GM23338 (cell line): Measurements from ENCODE around the gene CTAGE8. TPM values are rescaled to one million over a fixed set of nuclear protein-coding genes. Genes with fewer than 3 reads are reported as not detected.
"Not testable (repeated sequence)": the region's sequence is repeated elsewhere in the genome, so short reads cannot be mapped to it uniquely, and the experiment has no call there.

Experiments used
- ATAC-seq: fragments of 200-7000 bp; cut with Tn5 transposase; 3 replicates; pipeline ENCODE4 v1.9.1; 2020
- DNase-seq: peaks from one replicate; pipeline ENCODE4 v3.0.0-alpha.2; 2015; ENCODE audit warnings: low spot score
- H2AFZ ChIP-seq: fragments of 200-600 bp; sonication (generic); 2 replicates; pipeline ENCODE4 v1.8.0; 2016; ENCODE audit warnings: antibody characterized with exemption, mild to moderate bottlenecking, moderate library complexity
- H3F3A ChIP-seq: fragments of 200-600 bp; sonication (generic); replicated peaks from 2 replicates; pipeline ENCODE4 v1.8.0; 2017; ENCODE audit warnings: antibody characterized with exemption, mixed run types, low read depth
- H3K27ac ChIP-seq: fragments of 200-600 bp; sonication (generic); 2 replicates; pipeline ENCODE4 v1.6.1; 2016; ENCODE audit warnings: low read depth
- H3K27me3 ChIP-seq: fragments of 200-600 bp; sonication (generic); 2 replicates; pipeline ENCODE4 v1.8.0; 2016; ENCODE audit warnings: mild to moderate bottlenecking, mixed run types, moderate library complexity; ENCODE audit not compliant: insufficient read depth
- H3K36me3 ChIP-seq: fragments of 200-600 bp; sonication (generic); 2 replicates; pipeline ENCODE4 v1.8.0; 2016; ENCODE audit warnings: mild to moderate bottlenecking; ENCODE audit not compliant: insufficient read depth
- H3K4me1 ChIP-seq: fragments of 200-600 bp; sonication (generic); 2 replicates; pipeline ENCODE4 v1.8.0; 2016; ENCODE audit warnings: mild to moderate bottlenecking, moderate library complexity; ENCODE audit not compliant: insufficient read depth
- H3K4me2 ChIP-seq: fragments of 200-600 bp; sonication (generic); 2 replicates; pipeline ENCODE4 v1.7.1; 2017; ENCODE audit warnings: mixed run types
- H3K4me3 ChIP-seq: fragments of 200-600 bp; sonication (generic); 2 replicates; pipeline ENCODE4 v1.6.1; 2016; ENCODE audit warnings: mixed run types
- H3K79me2 ChIP-seq: fragments of 200-600 bp; sonication (generic); replicated peaks from 2 replicates; pipeline ENCODE4 v1.8.0; 2017; ENCODE audit warnings: mild to moderate bottlenecking; ENCODE audit not compliant: insufficient read depth
- H3K9me2 ChIP-seq: fragments of 200-600 bp; sonication (generic); 2 replicates; pipeline ENCODE4 v1.8.0; 2017; ENCODE audit not compliant: insufficient read depth
- H4K20me1 ChIP-seq: fragments of 200-600 bp; sonication (generic); replicated peaks from 2 replicates; pipeline ENCODE4 v1.8.0; 2017; ENCODE audit warnings: mild to moderate bottlenecking; ENCODE audit not compliant: insufficient read depth
- H3K27ac Mint-ChIP-seq: 2 replicates; pipeline ENCODE4 v1.8.0; 2020; ENCODE audit warnings: inconsistent platforms, mild to moderate bottlenecking, moderate library complexity, mixed read lengths
- H3K27me3 Mint-ChIP-seq: 3 replicates; pipeline ENCODE4 v1.8.0; 2022; ENCODE audit warnings: low read depth, mild to moderate bottlenecking, moderate library complexity, mixed read lengths, inconsistent platforms; ENCODE audit not compliant: insufficient read depth, poor library complexity
- H3K36me3 Mint-ChIP-seq: 3 replicates; pipeline ENCODE4 v1.8.0; 2021; ENCODE audit warnings: low read depth, mild to moderate bottlenecking, inconsistent platforms, moderate library complexity, mixed read lengths
- H3K4me1 Mint-ChIP-seq: 3 replicates; pipeline ENCODE4 v1.8.0; 2020; ENCODE audit warnings: mild to moderate bottlenecking, inconsistent platforms, mixed read lengths
- H3K4me3 Mint-ChIP-seq: 3 replicates; pipeline ENCODE4 v1.8.0; 2021; ENCODE audit warnings: moderate library complexity, mild to moderate bottlenecking, inconsistent platforms, mixed read lengths
- H3K9me3 Mint-ChIP-seq: 3 replicates; pipeline ENCODE4 v1.8.0; 2020; ENCODE audit warnings: moderate library complexity, mild to moderate bottlenecking, inconsistent platforms, mixed read lengths
- polyA plus RNA-seq: library from polyadenylated mRNA; unstranded; fragments of >200 nt; fragmentation: Nextera tagmentation; extraction: Ambion mirVana; gene quantifications from 2 replicates; pipeline ENCODE4 v1.2.1, GENCODE V29; 2016
- total RNA-seq: library from RNA; depleted of rRNA; stranded (reverse); fragments of >200 nt; shearing (Covaris generic); gene quantifications from 2 replicates; pipeline ENCODE4 v1.2.3, GENCODE V29; 2014

The CTAGE8 gene
- total and polyA plus RNA-seq, 2 experiments from 2014 or later: 0.52 to 3.1 TPM

DNA sequence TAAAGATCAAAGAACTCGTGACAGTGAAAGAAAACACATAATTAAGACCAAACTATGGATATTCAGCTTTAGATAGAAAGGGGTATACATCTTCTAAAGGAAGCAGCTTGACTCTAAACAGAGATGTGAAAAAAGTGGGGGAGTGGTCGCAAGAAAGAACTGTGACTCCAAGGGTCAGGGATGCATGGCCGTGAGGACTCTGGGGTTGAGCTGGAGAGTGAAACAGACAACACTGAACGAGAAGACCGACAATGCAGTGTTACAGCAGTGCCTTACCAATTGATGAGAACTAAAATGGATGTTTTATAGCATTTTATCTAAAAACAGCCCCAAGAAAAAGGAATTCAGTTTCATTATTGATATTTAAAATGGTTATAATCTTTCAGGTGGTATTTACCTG is 34.5 kb upstream of the CTAGE8 start:
- H3K4me3 ChIP-seq, H4K20me1 ChIP-seq, H3K4me3 Mint-ChIP-seq, H3F3A ChIP-seq, H3K36me3 Mint-ChIP-seq, H3K27ac Mint-ChIP-seq, H2AFZ ChIP-seq, H3K4me1 ChIP-seq, H3K9me3 Mint-ChIP-seq, H3K36me3 ChIP-seq, H3K27me3 ChIP-seq, H3K27ac ChIP-seq, DNase-seq, H3K9me2 ChIP-seq, H3K4me2 ChIP-seq, H3K4me1 Mint-ChIP-seq, H3K79me2 ChIP-seq, H3K27me3 Mint-ChIP-seq: not testable (repeated sequence)
- peak; percentile 69 for ATAC-seq

DNA sequence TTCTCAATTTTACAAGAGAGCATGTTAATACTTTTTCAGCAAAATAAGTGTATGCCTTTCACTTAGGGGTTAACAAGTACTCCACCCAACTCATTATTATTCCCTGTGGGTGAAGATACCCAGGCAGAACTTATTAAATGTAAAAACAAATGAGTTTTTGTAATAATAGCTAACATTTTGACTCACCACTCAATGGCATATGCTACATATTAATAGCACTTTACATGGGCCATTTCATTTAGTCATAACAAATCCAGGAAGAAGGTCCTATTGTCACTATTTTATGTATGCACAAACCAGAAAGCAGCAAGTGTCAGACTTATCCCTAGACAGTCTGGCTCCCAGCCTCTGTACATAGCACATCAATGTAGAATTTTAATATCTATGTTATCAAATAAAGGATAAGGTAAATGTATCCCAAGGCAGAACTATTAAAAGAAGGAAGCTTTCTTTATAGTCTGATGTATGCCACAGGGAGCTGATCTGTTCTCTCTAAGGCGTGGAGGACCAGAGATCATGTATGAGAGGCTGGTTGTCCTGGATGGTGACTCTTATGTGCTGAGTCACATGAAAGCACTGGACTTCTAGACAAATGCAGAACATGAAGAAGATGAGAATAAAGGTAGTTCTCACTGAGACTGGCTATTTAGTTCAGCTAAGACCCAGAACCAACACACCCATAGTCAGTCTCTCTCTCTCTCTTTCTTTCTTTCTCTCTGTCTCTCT is 33.7 kb upstream of the CTAGE8 start:
- DNase-seq, H3K9me2 ChIP-seq, H4K20me1 ChIP-seq, H3K79me2 ChIP-seq, H3K27me3 Mint-ChIP-seq, H3K27me3 ChIP-seq, H3K4me2 ChIP-seq, H3F3A ChIP-seq, ATAC-seq, H3K36me3 Mint-ChIP-seq, H3K4me1 ChIP-seq, H3K27ac ChIP-seq, H3K36me3 ChIP-seq, H3K27ac Mint-ChIP-seq, H2AFZ ChIP-seq, H3K4me3 Mint-ChIP-seq, H3K4me1 Mint-ChIP-seq, H3K4me3 ChIP-seq, H3K9me3 Mint-ChIP-seq: not testable (repeated sequence)

DNA sequence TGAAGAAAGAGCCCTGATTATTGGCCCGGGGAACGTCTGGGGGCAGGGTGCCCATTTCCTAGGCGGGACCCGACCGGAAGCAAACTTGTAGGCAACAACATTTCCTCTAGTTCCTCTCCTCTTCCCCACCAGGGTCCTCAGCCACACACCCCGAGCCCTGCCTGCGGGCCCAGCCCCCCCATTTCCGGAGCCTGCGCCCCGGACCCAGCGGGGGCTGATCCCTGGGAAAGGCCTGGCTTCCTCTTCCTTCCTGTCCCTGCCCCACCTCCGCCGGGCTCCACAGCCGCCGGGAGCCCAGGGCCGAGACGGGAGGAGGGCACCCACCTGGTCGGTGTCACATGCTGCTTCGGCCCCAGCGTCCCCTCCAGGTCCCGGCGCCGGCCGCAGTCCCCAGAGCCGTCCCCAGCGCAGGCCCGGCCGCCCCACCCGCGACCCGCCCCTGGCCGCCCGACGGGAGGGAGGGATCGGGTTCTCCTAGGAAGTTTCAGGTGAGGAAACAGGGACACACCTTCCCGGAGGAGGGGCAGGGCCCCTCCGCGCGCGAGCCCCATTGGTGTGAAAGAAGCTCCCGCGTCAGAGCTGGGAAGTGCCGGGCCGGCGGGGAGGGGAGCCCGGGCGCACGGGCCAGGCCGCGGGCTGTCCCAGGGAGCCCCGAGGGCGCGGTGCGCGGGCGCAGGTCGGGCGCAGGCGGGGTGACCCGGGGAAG is 24.9 kb upstream of the CTAGE8 start:
- ATAC-seq: peak; percentile 91
- not testable (repeated sequence) for H4K20me1 ChIP-seq, H3K9me3 Mint-ChIP-seq, H3K36me3 ChIP-seq, H3K27ac ChIP-seq, H3K79me2 ChIP-seq, H3F3A ChIP-seq, H3K4me3 ChIP-seq, H3K4me2 ChIP-seq, H3K4me1 ChIP-seq, H3K9me2 ChIP-seq, H3K4me3 Mint-ChIP-seq, DNase-seq, H3K27ac Mint-ChIP-seq, H2AFZ ChIP-seq, H3K27me3 Mint-ChIP-seq, H3K36me3 Mint-ChIP-seq, H3K27me3 ChIP-seq, H3K4me1 Mint-ChIP-seq

DNA sequence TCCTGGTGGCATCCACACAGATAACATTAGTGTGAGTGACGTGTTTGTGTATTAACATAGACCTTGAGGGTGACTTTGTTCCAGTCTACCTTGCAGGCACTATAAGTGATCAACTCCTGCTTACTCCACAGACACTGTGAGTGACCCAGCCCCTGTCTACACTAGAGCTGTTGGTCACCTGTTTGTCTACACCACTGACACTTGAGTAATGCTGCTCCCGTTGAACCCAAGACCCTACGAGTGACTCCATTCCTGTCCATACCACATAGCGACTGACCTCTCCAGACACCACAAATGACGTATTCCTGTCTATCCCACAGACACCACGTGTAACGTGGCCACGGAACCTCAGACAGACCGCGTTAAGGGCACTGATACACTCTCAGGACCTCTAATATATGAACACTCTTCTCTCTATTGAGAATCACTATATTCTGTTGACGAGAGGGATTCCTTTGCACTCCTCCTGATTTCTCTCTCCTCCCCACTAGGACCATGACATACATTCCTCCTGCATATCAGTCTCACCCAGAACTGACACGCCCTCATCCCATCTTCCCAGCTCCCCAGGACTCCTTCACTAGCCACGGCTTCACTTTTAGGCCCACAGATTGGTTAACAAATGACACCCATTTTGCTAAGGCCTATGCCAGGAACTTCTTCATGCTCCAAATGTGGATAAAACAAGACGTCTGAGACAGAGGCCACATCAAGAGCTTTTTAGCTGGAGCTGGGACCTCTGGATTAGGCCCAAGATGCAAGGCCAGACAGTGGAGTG is 23.5 kb upstream of the CTAGE8 start:
- not testable (repeated sequence) for H2AFZ ChIP-seq, H3K9me3 Mint-ChIP-seq, H3K27me3 Mint-ChIP-seq, H3K27me3 ChIP-seq, H3K27ac ChIP-seq, H3F3A ChIP-seq, H3K36me3 Mint-ChIP-seq, ATAC-seq, H3K9me2 ChIP-seq, H3K4me3 Mint-ChIP-seq, H3K4me3 ChIP-seq, H3K79me2 ChIP-seq, DNase-seq, H3K27ac Mint-ChIP-seq, H3K4me1 Mint-ChIP-seq, H4K20me1 ChIP-seq, H3K36me3 ChIP-seq, H3K4me1 ChIP-seq
- H3K4me2 ChIP-seq: peak overlapping the region; percentile 69; the same call in 1 of the 2 replicates

DNA sequence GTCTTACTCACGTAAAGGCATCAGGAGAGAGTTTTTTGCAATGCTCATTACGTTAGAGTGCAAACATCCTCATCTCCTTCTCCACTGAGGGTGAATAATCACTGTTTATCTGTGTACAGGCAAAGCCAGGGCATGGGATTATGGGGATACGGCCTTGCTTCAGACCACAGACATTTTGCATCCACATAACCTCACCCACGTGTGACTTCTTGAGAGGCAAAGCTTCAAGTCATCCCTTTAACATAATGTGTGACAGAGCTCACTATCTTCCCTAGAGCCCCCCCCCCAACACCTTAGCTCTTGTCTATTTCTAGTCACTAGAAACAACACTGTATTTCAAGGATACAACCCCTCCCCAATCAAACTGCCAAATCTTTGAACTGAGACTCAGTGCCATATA is 22.5 kb upstream of the CTAGE8 start:
- not testable (repeated sequence) for H3K79me2 ChIP-seq, H3K4me3 Mint-ChIP-seq, H3K4me2 ChIP-seq, H3K27me3 Mint-ChIP-seq, H3K9me2 ChIP-seq, H3K4me1 Mint-ChIP-seq, H3K9me3 Mint-ChIP-seq, DNase-seq, H3K27me3 ChIP-seq, H2AFZ ChIP-seq, H3F3A ChIP-seq, H3K4me1 ChIP-seq, H3K4me3 ChIP-seq, H3K27ac ChIP-seq, H3K27ac Mint-ChIP-seq, H3K36me3 Mint-ChIP-seq, H3K36me3 ChIP-seq, ATAC-seq, H4K20me1 ChIP-seq

DNA sequence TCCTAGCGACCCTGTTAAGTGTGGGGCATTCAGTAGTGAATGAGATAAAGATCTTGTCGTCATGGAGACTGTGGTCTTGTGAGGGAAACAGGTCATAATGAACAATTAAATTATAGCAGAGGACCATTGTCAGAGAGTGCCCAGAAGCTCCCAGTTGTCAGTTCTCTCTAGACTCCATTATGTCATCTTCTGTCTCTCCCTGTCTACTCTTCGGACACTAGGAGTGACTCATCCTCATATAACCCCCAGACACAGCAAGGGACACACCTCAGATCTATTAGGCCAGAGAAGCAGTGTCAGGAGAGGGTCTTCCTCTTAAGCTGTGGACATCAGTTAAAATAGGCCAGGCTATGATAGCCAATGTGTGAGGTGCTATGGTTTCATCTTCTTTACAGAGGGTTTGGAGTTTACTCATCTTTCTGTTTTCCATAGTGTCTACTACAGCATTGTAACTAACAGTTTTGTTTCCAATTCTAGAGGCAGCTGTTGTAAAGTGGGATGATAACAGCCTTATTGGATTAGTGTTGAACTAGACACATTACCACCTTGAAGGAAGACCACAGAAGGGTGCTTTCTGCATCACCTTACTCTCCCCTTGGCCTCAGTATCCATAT is 18.2 kb upstream of the CTAGE8 start:
- not testable (repeated sequence) for H2AFZ ChIP-seq, H3K9me2 ChIP-seq, H3K27ac ChIP-seq, H3K79me2 ChIP-seq, H3K27me3 ChIP-seq, ATAC-seq, H3K36me3 Mint-ChIP-seq, H3K4me3 Mint-ChIP-seq, H3F3A ChIP-seq, H3K4me2 ChIP-seq, H3K4me3 ChIP-seq, H3K36me3 ChIP-seq, H3K27ac Mint-ChIP-seq, H4K20me1 ChIP-seq, H3K27me3 Mint-ChIP-seq, H3K4me1 Mint-ChIP-seq, DNase-seq, H3K9me3 Mint-ChIP-seq, H3K4me1 ChIP-seq
